Panc1 (cell line): ENCODE measurements around the gene PARP8. TPM values are rescaled to one million over a fixed set of nuclear protein-coding genes. Genes with fewer than 3 reads are reported as not detected.

Experiments
- ATAC-seq: fragments of 200-7000 bp; cut with Tn5 transposase; 2 replicates; pipeline ENCODE4 v1.9.1; 2020; ENCODE audit warnings: mild to moderate bottlenecking, moderate library complexity
- BruUV-seq: library from RNA; stranded (reverse); fragments of 400-500 nt; replicated peaks from 2 replicates; lab custom pipeline; 2021; lab: Mats Ljungman, UMichigan
- CTCF ChIA-PET: fragments of 300-600 bp; sonication (Branson Sonifier 250); formaldehyde crosslinking; loops from one replicate; lab custom pipeline; 2022; ENCODE audit warnings: antibody characterized with exemption; lab: Charles Lee
- POLR2A ChIA-PET: fragments of 300-600 bp; sonication (Branson Sonifier 250); formaldehyde crosslinking; loops from one replicate; lab custom pipeline; 2022; ENCODE audit warnings: antibody characterized with exemption; lab: Charles Lee
- DNase-seq: peaks from one replicate; pipeline ENCODE4 v3.0.0-alpha.2; 2010; ENCODE audit warnings: low read depth, low spot score
- H3K27ac ChIP-seq: 2 replicates; pipeline ENCODE4 v1.5.1; 2011; ENCODE audit warnings: mild to moderate bottlenecking, low read length, inconsistent platforms
- H3K27me3 ChIP-seq: fragments of 200-500 bp; sonication (Bioruptor generic); 2 replicates; pipeline ENCODE4 v1.6.0; 2014; ENCODE audit warnings: low read length, inconsistent platforms; ENCODE audit not compliant: control insufficient read depth, insufficient read depth
- H3K36me3 ChIP-seq: fragments of 200-500 bp; sonication (Bioruptor generic); 2 replicates; pipeline ENCODE4 v1.5.1; 2014; ENCODE audit warnings: inconsistent platforms, mild to moderate bottlenecking, low read length, moderate library complexity; ENCODE audit not compliant: control insufficient read depth, insufficient read depth
- H3K4me1 ChIP-seq: 2 replicates; pipeline ENCODE4 v1.5.1; 2011; ENCODE audit warnings: inconsistent platforms, mild to moderate bottlenecking, low read length, moderate library complexity; ENCODE audit not compliant: control insufficient read depth, insufficient read depth
- H3K4me3 ChIP-seq, 2 experiments: 2 replicates each; pipeline ENCODE4 v1.5.1; 2011 to 2012; ENCODE audit warnings: low read depth in 2 of 2, low read length in 2 of 2, mild to moderate bottlenecking in 2 of 2, inconsistent platforms in 1 of 2, moderate library complexity in 1 of 2
- H3K9me3 ChIP-seq: fragments of 200-500 bp; sonication (Bioruptor generic); 2 replicates; pipeline ENCODE4 v1.5.1; 2014; ENCODE audit warnings: low read depth, mild to moderate bottlenecking, inconsistent platforms, low read length, moderate library complexity; ENCODE audit not compliant: control insufficient read depth, insufficient read depth
- CTCF ChIP-seq: fragments of 450-650 bp; IDR thresholded peaks from 2 replicates; pipeline ENCODE4 v1.5.1; 2017; ENCODE audit warnings: mild to moderate bottlenecking
- POLR2AphosphoS5 ChIP-seq: IDR thresholded peaks from 2 replicates; pipeline ENCODE4 v1.6.1; 2012; ENCODE audit warnings: mild to moderate bottlenecking, low read depth, low read length, moderate library complexity
- REST ChIP-seq, 2 experiments: IDR thresholded peaks; 2 replicates each; pipeline ENCODE4 v1.6.1; 2011 to 2012; ENCODE audit warnings: low read depth in 2 of 2, control low read depth in 1 of 2, low read length in 1 of 2, mild to moderate bottlenecking in 1 of 2, moderate library complexity in 1 of 2; ENCODE audit not compliant: insufficient read depth in 1 of 2
- SIN3A ChIP-seq: IDR thresholded peaks from 2 replicates; pipeline ENCODE4 v1.6.1; 2012; ENCODE audit warnings: low read depth, mild to moderate bottlenecking, low read length, moderate library complexity, borderline replicate concordance; ENCODE audit not compliant: insufficient read depth
- TCF7L2 ChIP-seq: IDR thresholded peaks from 2 replicates; pipeline ENCODE4 v1.6.1; 2011; ENCODE audit warnings: mild to moderate bottlenecking, low read depth, low read length, inconsistent platforms
- in situ Hi-C: cut with HindIII; loops from 2 replicates; pipeline ENCODE4 v1.10.0; 2016; ENCODE audit warnings: low sequenced_read_pairs, low pct_unique_long_range_greater_than_20kb
- intact Hi-C: fragments of 100-400 bp; cut with micrococcal nuclease; formaldehyde crosslinking; loops from one replicate; pipeline ENCODE4 v1.10.0; 2022; ENCODE audit not compliant: unreplicated experiment
- total RNA-seq: library from RNA; stranded (reverse); gene quantifications from one replicate; pipeline ENCODE4 v1.2.1, GENCODE V29; 2021; ENCODE audit not compliant: unreplicated experiment

PARP8 gene
- total RNA-seq, 1 experiment from 2014 or later, result 20.2 TPM

DNA sequence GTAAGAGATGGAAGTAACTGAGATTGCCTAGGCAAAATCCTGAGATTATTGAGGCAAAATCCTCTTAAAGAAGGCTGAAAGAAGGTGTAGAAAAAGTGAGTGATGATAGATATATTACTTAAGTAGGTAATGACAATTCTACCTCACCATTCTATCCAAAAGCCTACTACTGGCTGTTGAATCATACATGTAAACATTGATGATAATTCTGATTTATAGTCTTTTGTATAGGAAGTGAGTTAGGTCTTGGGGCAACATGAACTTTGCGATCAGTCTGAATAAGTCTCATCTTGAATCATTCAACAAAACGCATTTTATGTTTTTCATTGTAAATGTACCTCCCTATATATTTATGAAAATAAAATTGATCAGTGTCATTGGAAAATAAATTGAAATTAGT is 99.6 kb downstream of the PARP8 start:
- no peak for ATAC-seq
- ChIA-PET POLR2A (no interaction called here), CTCF (no interaction called here)
- Histone ChIP-seq H3K27me3 (no peaks in the 10 kb centered on the region), H3K36me3 (peaks cover 2% of the 10 kb centered on the region; the same call in 1 of the 2 replicates), H3K4me1 (no peaks in the 10 kb centered on the region), H3K9me3 (no peaks in the 10 kb centered on the region), H3K27ac (no peak overlapping the region), H3K4me3 (no peak overlapping the region)
- no TSS peak for BruUV-seq
- in situ Hi-C loops, result no loop called here
- TF ChIP-seq TCF7L2 (no peak), REST (IDR thresholded peaks at IDR 0.05; ENCODE audit: insufficient read depth in 1 of 2, low read depth in 2 of 2, low read length in 1 of 2) (no peak), POLR2AphosphoS5 (no peak), SIN3A (no peak), CTCF (no peak)
- DNase-seq, result no peak
- intact Hi-C loops, result no loop called here

DNA sequence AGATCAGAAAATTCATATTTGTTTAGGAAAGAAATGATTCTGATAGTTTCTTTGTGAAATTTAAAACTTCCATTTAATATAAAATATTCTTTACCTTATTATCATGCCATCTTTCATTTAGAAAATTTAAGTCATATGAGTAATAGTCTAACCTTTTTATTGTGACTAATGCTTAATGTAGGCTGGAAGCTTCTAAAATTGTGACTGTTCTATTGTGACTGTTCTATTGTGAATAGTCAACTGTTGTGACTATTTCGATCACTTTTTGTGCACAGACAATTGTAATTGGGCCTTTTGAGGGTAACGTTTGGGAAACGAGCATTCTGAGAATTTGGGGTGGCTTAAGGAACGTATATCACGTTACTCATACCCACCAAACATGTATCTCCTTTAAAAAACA is 100.0 kb downstream of the PARP8 start:
- Histone ChIP-seq H3K36me3 (peaks cover 2% of the 10 kb centered on the region; the same call in 1 of the 2 replicates), H3K4me1 (no peaks in the 10 kb centered on the region), H3K27me3 (no peaks in the 10 kb centered on the region), H3K4me3 (no peak overlapping the region), H3K9me3 (no peaks in the 10 kb centered on the region), H3K27ac (no peak overlapping the region)
- TF ChIP-seq SIN3A (no peak), REST (IDR thresholded peaks at IDR 0.05; ENCODE audit: insufficient read depth in 1 of 2, low read depth in 2 of 2, low read length in 1 of 2) (no peak), CTCF (no peak), POLR2AphosphoS5 (no peak), TCF7L2 (no peak)
- CTCF ChIA-PET, result no interaction called here
- POLR2A ChIA-PET, result no interaction called here
- intact Hi-C loops, result no loop called here
- in situ Hi-C loops, result no loop called here
- BruUV-seq, result no TSS peak
- ATAC-seq (no peak), DNase-seq (no peak)
